ENCODE data around the gene PIP5KL1. TPM values are rescaled to one million over a fixed set of nuclear protein-coding genes. Genes with fewer than 3 reads are reported as not detected.

The PIP5KL1 gene
- total RNA-seq, 1 donor from 2014 or later = 4.9 TPM

GRCh38 chr9:127977884-127978647, 47.5 kb upstream of the PIP5KL1 start:
- Mint-ChIP-seq H3K4me1 (ENCODE audit: low read depth, unreplicated experiment) (peaks cover 20% of the 10 kb centered on the region), H3K4me3 (ENCODE audit: unreplicated experiment) (peak overlapping the region; percentile 73), H3K27me3 (ENCODE audit: low read depth, unreplicated experiment) (no peaks in the 10 kb centered on the region), H3K9me3 (ENCODE audit: unreplicated experiment) (no peaks in the 10 kb centered on the region), H3K36me3 (ENCODE audit: low read depth, unreplicated experiment) (peaks cover 1% of the 10 kb centered on the region), H3K27ac (ENCODE audit: unreplicated experiment) (peak overlapping the region; percentile 83)
- Histone ChIP-seq H3K36me3 (ENCODE audit: insufficient read depth, low read length) (no peaks in the 10 kb centered on the region), H4K20me1 (ENCODE audit: insufficient read depth, low read length) (peaks cover 70% of the 10 kb centered on the region), H3K4me3 (ENCODE audit: insufficient read depth, low read depth, low read length) (no peak overlapping the region), H3K4me1 (ENCODE audit: insufficient read depth, low read length) (peaks cover 45% of the 10 kb centered on the region), H3K4me2 (ENCODE audit: low read length) (peak overlapping the region; percentile 97), H3K9me3 (ENCODE audit: insufficient read depth, low read depth, low read length) (no peaks in the 10 kb centered on the region), H2AFZ (ENCODE audit: low read depth, low read length) (no peak overlapping the region), H3K79me2 (ENCODE audit: insufficient read depth, low read length) (peaks cover 68% of the 10 kb centered on the region), H3K9ac (ENCODE audit: low read length) (peak overlapping the region; percentile 36), H3K27ac (ENCODE audit: low read depth, low read length) (no peak overlapping the region), H3K27me3 (ENCODE audit: insufficient read depth, low read length) (no peaks in the 10 kb centered on the region)
- DNase-seq (ENCODE audit: low read depth) (peak; percentile 80), FAIRE-seq (no peak)
- TF ChIP-seq CTCF (IDR thresholded peaks at IDR 0.05; ENCODE audit: insufficient read depth, low read depth, low read length) (no peak), EZH2 (IDR thresholded peaks at IDR 0.05; ENCODE audit: insufficient read depth, low read length) (no peak)

- Mint-ChIP-seq H3K4me3 (ENCODE audit: unreplicated experiment) (peak overlapping the region; percentile 73), H3K4me1 (ENCODE audit: low read depth, unreplicated experiment) (peaks cover 24% of the 10 kb centered on the region), H3K9me3 (ENCODE audit: unreplicated experiment) (no peaks in the 10 kb centered on the region), H3K36me3 (ENCODE audit: low read depth, unreplicated experiment) (peaks cover 1% of the 10 kb centered on the region), H3K27me3 (ENCODE audit: low read depth, unreplicated experiment) (no peaks in the 10 kb centered on the region), H3K27ac (ENCODE audit: unreplicated experiment) (peak overlapping the region; percentile 83)
- FAIRE-seq (no peak), DNase-seq (ENCODE audit: low read depth) (no peak)
- TF ChIP-seq EZH2 (IDR thresholded peaks at IDR 0.05; ENCODE audit: insufficient read depth, low read length) (no peak), CTCF (IDR thresholded peaks at IDR 0.05; ENCODE audit: insufficient read depth, low read depth, low read length) (no peak)
- Histone ChIP-seq H3K4me2 (ENCODE audit: low read length) (peak overlapping the region; percentile 97), H3K36me3 (ENCODE audit: insufficient read depth, low read length) (no peaks in the 10 kb centered on the region), H3K27me3 (ENCODE audit: insufficient read depth, low read length) (no peaks in the 10 kb centered on the region), H3K4me3 (ENCODE audit: insufficient read depth, low read depth, low read length) (no peak overlapping the region), H3K27ac (ENCODE audit: low read depth, low read length) (no peak overlapping the region), H3K9ac (ENCODE audit: low read length) (no peak overlapping the region), H3K4me1 (ENCODE audit: insufficient read depth, low read length) (peaks cover 45% of the 10 kb centered on the region), H3K79me2 (ENCODE audit: insufficient read depth, low read length) (peaks cover 77% of the 10 kb centered on the region), H4K20me1 (ENCODE audit: insufficient read depth, low read length) (peaks cover 78% of the 10 kb centered on the region), H2AFZ (ENCODE audit: low read depth, low read length) (no peak overlapping the region), H3K9me3 (ENCODE audit: insufficient read depth, low read depth, low read length) (no peaks in the 10 kb centered on the region)
These were observed 46.7 kb upstream of the PIP5KL1 start for GRCh38 chr9:127977009-127977883.

Data from astrocyte (in vitro differentiated cells and primary cell).